Activated naive CD8-positive, alpha-beta T cell treated with anti-CD3 and anti-CD28 coated beads, Interleukin-2, amount 50 U/mL, for 24 hours (primary cell): Measurements from ENCODE around the gene FSD1.
"Not testable (repeated sequence)": the region's sequence is repeated elsewhere in the genome, so short reads cannot be mapped to it uniquely, and the experiment has no call there.

Experiments
- ATAC-seq: fragments of 150-1000 bp; cut with Tn5 transposase; one replicate; pipeline ENCODE4 v1.10.0; 2021
- DNase-seq: peaks from one replicate; pipeline ENCODE4 v3.0.0; 2021
- H3K27ac Mint-ChIP-seq: one replicate; pipeline ENCODE4 v1.8.0; 2021; ENCODE audit warnings: mild to moderate bottlenecking, mixed read lengths
- H3K27me3 Mint-ChIP-seq: one replicate; pipeline ENCODE4 v1.8.0; 2021; ENCODE audit warnings: mixed read lengths
- H3K36me3 Mint-ChIP-seq: one replicate; pipeline ENCODE4 v1.8.0; 2021; ENCODE audit warnings: low read depth, mixed read lengths
- H3K4me1 Mint-ChIP-seq: one replicate; pipeline ENCODE4 v1.8.0; 2021; ENCODE audit warnings: mixed read lengths
- H3K4me3 Mint-ChIP-seq: one replicate; pipeline ENCODE4 v1.8.0; 2021; ENCODE audit warnings: mild to moderate bottlenecking, moderate library complexity, mixed read lengths
- H3K9me3 Mint-ChIP-seq: one replicate; pipeline ENCODE4 v1.8.0; 2021; ENCODE audit warnings: mixed read lengths

FSD1 gene

GRCh38 chr19:4278010-4278409 lies 26.4 kb upstream of the FSD1 start:
- Mint-ChIP-seq H3K27me3 (peaks cover 25% of the 10 kb centered on the region), H3K4me1 (peaks cover 5% of the 10 kb centered on the region), H3K27ac (no peak overlapping the region), H3K4me3 (no peak overlapping the region), H3K9me3 (no peaks in the 10 kb centered on the region), H3K36me3 (no peaks in the 10 kb centered on the region)
- DNase-seq, result no peak
- ATAC-seq, result no peak

- no peak for ATAC-seq
- H3K4me3 Mint-ChIP-seq, result no peak within 1 kb of the TSS
These were observed 25.8 kb upstream of the FSD1 start, which contains the start of gene SHD for GRCh38 chr19:4278419-4279266. TSS of gene SHD (plus strand) at chr19:4279266. CDS start at chr19:4280064, 798 bp downstream.

GRCh38 chr19:4279267-4279529 lies 25.2 kb upstream of the FSD1 start:
- H3K9me3 Mint-ChIP-seq, result no peaks in the 10 kb centered on the region
- DNase-seq, result no peak
- no peak overlapping the region for H3K27ac Mint-ChIP-seq
- no peaks in the 10 kb centered on the region for H3K36me3 Mint-ChIP-seq
- no peak for ATAC-seq
- H3K4me3 Mint-ChIP-seq, result no peak overlapping the region
- H3K4me1 Mint-ChIP-seq, result peaks cover 5% of the 10 kb centered on the region
- H3K27me3 Mint-ChIP-seq, result peaks cover 25% of the 10 kb centered on the region

More at GRCh38 chr19:4278419-4279266, 25.8 kb upstream of the FSD1 start, which contains the start of gene SHD:
- no peaks in the 10 kb centered on the region for H3K9me3 Mint-ChIP-seq
- H3K27ac Mint-ChIP-seq, result no peak within 1 kb of the TSS
- peaks cover 5% of the 10 kb centered on the region for H3K4me1 Mint-ChIP-seq
- no peak for DNase-seq
- H3K27me3 Mint-ChIP-seq, result peaks cover 25% of the 10 kb centered on the region
- no peaks in the 10 kb centered on the region for H3K36me3 Mint-ChIP-seq

DNA sequence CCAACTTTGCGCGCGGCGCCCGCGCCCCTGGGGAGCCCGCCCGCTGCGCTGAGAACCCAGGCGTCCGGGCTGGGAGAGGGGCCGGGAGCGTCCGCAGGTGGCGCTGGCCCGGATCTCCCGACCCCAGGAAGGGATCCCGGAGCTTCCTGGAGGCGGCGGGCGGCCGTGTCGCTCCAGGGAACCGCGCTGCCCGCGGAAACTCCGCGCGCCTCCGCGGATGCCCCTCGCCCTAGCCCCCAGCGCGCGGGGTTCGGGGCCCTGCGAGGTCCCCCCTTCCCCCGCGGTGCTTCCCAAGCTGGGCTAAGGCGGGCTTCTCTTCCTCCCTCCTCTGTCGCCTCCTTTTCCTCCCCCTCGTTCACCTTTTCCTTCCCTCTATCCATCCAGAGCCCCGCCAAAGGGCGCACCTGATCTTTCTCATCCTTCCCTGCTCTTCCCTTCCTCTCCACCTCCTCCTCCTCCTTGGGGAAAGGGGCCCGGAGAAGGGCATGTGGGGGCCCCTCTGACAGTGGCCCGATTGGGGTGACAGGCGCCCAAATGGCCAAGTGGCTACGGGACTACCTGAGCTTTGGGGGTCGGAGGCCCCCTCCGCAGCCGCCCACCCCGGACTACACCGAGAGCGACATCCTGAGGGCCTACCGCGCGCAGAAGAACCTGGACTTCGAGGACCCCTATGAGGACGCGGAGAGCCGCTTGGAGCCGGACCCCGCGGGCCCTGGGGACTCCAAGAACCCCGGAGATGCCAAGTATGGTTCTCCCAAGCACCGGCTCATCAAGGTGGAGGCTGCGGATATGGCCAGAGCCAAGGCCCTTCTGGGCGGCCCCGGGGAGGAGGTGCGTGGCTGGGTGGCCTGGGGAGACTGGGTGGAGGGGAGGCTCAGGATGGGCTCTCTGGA lies 24.6 kb upstream of the FSD1 start:
- peaks cover 25% of the 10 kb centered on the region for H3K27me3 Mint-ChIP-seq
- H3K4me3 Mint-ChIP-seq, result no peak overlapping the region
- peaks cover 5% of the 10 kb centered on the region for H3K4me1 Mint-ChIP-seq
- H3K27ac Mint-ChIP-seq, result no peak overlapping the region
- no peak for DNase-seq
- H3K9me3 Mint-ChIP-seq, result no peaks in the 10 kb centered on the region
- no peaks in the 10 kb centered on the region for H3K36me3 Mint-ChIP-seq
- ATAC-seq, result no peak

GRCh38 chr19:4284176-4284958 lies 20.0 kb upstream of the FSD1 start:
- no peak for DNase-seq
- H3K4me1 Mint-ChIP-seq, result peaks cover 3% of the 10 kb centered on the region
- H3K27ac Mint-ChIP-seq, result no peak overlapping the region
- H3K9me3 Mint-ChIP-seq, result no peaks in the 10 kb centered on the region
- no peak for ATAC-seq
- H3K36me3 Mint-ChIP-seq, result no peaks in the 10 kb centered on the region
- H3K27me3 Mint-ChIP-seq, result peaks cover 23% of the 10 kb centered on the region
- no peak overlapping the region for H3K4me3 Mint-ChIP-seq

DNA sequence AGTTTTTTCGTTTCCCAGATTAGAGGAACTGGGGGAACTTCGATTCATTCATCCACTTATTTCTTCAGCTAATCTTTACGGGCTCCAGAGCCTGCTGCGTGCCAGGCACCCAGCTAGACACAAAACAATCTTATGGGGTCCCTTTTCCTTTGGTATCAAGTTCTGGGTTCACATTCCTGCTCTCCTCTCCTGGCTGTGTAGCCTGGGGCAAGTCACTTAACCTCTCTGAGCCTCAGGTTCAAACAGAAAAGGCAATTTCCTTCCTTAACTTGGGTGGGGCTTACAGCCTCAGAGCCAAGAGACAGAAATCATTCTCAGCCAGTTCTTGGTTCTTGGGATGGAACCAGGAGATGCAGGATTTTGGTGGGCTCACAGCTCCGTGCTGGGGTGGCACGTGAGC lies 19.4 kb upstream of the FSD1 start:
- DNase-seq, result no peak
- Mint-ChIP-seq H3K4me3 (no peak overlapping the region), H3K9me3 (no peaks in the 10 kb centered on the region), H3K4me1 (no peaks in the 10 kb centered on the region), H3K27ac (no peak overlapping the region), H3K36me3 (no peaks in the 10 kb centered on the region), H3K27me3 (peaks cover 21% of the 10 kb centered on the region)
- ATAC-seq, result no peak

GRCh38 chr19:4286141-4286540 lies 18.3 kb upstream of the FSD1 start:
- not testable (repeated sequence) for DNase-seq, H3K4me1 Mint-ChIP-seq, H3K27me3 Mint-ChIP-seq, H3K4me3 Mint-ChIP-seq, H3K36me3 Mint-ChIP-seq, ATAC-seq, H3K9me3 Mint-ChIP-seq, H3K27ac Mint-ChIP-seq

- no peak for DNase-seq
- H3K27ac Mint-ChIP-seq, result no peak overlapping the region
- no peaks in the 10 kb centered on the region for H3K4me1 Mint-ChIP-seq
- H3K4me3 Mint-ChIP-seq, result no peak overlapping the region
- no peak for ATAC-seq
- H3K27me3 Mint-ChIP-seq, result peaks cover 1% of the 10 kb centered on the region
- H3K9me3 Mint-ChIP-seq, result no peaks in the 10 kb centered on the region
- H3K36me3 Mint-ChIP-seq, result no peaks in the 10 kb centered on the region
These were observed 16.2 kb upstream of the FSD1 start for GRCh38 chr19:4288091-4288777.

DNA sequence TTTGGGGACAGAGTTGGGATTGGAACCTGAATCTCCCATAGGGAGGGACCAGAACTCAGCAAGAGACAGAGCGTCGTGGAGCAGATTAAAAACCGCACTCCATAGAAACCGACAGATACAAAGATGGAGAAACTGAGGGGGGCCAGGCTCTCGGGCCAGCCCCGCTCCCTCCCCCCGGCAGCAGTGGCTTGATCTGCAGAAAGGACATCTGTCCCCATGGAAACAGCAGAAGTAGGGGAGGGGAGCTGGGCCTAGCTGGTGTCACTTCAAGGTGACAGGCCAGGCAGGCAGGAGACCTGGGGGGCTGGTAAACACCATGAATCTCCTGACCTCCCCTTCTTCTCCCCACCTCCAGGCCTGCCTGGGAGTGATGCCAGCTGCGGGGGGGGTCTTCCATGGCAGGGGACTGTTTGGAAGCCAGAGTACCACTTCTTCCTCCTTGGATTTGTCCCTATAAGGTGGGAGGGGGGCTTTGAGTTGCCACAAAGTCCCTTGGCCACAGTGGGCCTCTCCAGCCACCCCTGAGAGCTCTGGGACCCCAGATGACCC lies 13.1 kb upstream of the FSD1 start:
- H3K36me3 Mint-ChIP-seq, result no peaks in the 10 kb centered on the region
- ATAC-seq (no peak), DNase-seq (no peak)
- no peaks in the 10 kb centered on the region for H3K9me3 Mint-ChIP-seq
- H3K27ac Mint-ChIP-seq, result no peak overlapping the region
- H3K4me3 Mint-ChIP-seq, result no peak overlapping the region
- no peaks in the 10 kb centered on the region for H3K4me1 Mint-ChIP-seq
- H3K27me3 Mint-ChIP-seq, result peaks cover under 1% of the 10 kb centered on the region

- DNase-seq (no peak), ATAC-seq (no peak)
- H3K36me3 Mint-ChIP-seq, result no peaks in the 10 kb centered on the region
- H3K4me3 Mint-ChIP-seq, result no peak overlapping the region
- no peak overlapping the region for H3K27ac Mint-ChIP-seq
- H3K4me1 Mint-ChIP-seq, result no peaks in the 10 kb centered on the region
- H3K27me3 Mint-ChIP-seq, result no peaks in the 10 kb centered on the region
- H3K9me3 Mint-ChIP-seq, result no peaks in the 10 kb centered on the region
These were observed 11.9 kb upstream of the FSD1 start for GRCh38 chr19:4292515-4292914.

GRCh38 chr19:4294389-4294788 lies 10.0 kb upstream of the FSD1 start:
- DNase-seq (no peak), ATAC-seq (no peak)
- H3K27me3 Mint-ChIP-seq, result no peaks in the 10 kb centered on the region
- H3K4me3 Mint-ChIP-seq, result no peak overlapping the region
- H3K4me1 Mint-ChIP-seq, result peaks cover 9% of the 10 kb centered on the region
- no peak overlapping the region for H3K27ac Mint-ChIP-seq
- no peaks in the 10 kb centered on the region for H3K9me3 Mint-ChIP-seq
- H3K36me3 Mint-ChIP-seq, result no peaks in the 10 kb centered on the region

GRCh38 chr19:4295972-4296771 lies 8.2 kb upstream of the FSD1 start:
- DNase-seq (no peak), ATAC-seq (no peak)
- H3K4me3 Mint-ChIP-seq, result no peak overlapping the region
- peaks cover 13% of the 10 kb centered on the region for H3K4me1 Mint-ChIP-seq
- H3K36me3 Mint-ChIP-seq, result no peaks in the 10 kb centered on the region
- no peaks in the 10 kb centered on the region for H3K27me3 Mint-ChIP-seq
- no peaks in the 10 kb centered on the region for H3K9me3 Mint-ChIP-seq
- no peak overlapping the region for H3K27ac Mint-ChIP-seq
